Omental fat pad (tissue), 4 donors: Measurements from ENCODE around the gene FAM118A. TPM values are rescaled to one million over a fixed set of nuclear protein-coding genes. Genes with fewer than 3 reads are reported as not detected.

Experiments used
- ATAC-seq: fragments of 150-250 bp; one replicate; pipeline ENCODE4 v1.9.1; 2016; ENCODE audit warnings: mild to moderate bottlenecking, moderate library complexity; ENCODE audit not compliant: low FRiP score
- DNase-seq: peaks from one replicate; pipeline ENCODE4 v3.0.0-alpha.2; 2019; ENCODE audit warnings: low spot score
- CTCF ChIP-seq, 3 donors: fragments of 450-650 bp; IDR thresholded peaks; one replicate each; pipeline ENCODE4 v1.5.1; 2016 to 2017; ENCODE audit warnings: antibody characterized with exemption in 3 of 3, mild to moderate bottlenecking in 3 of 3, moderate library complexity in 2 of 3
- total RNA-seq, 4 donors: library from RNA; depleted of rRNA; stranded (reverse); fragments of >200 nt; gene quantifications; one replicate each; pipeline ENCODE4 v1.1.0, GENCODE V29; 2016

FAM118A gene
- total RNA-seq, 4 donors from 2014 or later = 16.9 to 59.0 (median 33.7) TPM

- ATAC-seq (no peak), DNase-seq (no peak)
- no peak for TF ChIP-seq CTCF (IDR thresholded peaks at IDR 0.05)
These were observed 4.8 kb upstream of the FAM118A start for GRCh38 chr22:45304971-45305370.

- ATAC-seq (no peak), DNase-seq (no peak)
- TF ChIP-seq CTCF (IDR thresholded peaks at IDR 0.05) = no peak
These were observed 4.2 kb upstream of the FAM118A start for GRCh38 chr22:45305456-45306075.

GRCh38 chr22:45306139-45306538 is 3.6 kb upstream of the FAM118A start:
- no peak for TF ChIP-seq CTCF (IDR thresholded peaks at IDR 0.05)
- ATAC-seq = no peak

GRCh38 chr22:45308391-45308956 is 1.3 kb upstream of the FAM118A start:
- ATAC-seq (no peak), DNase-seq (no peak)
- no peak for TF ChIP-seq CTCF (IDR thresholded peaks at IDR 0.05)

More at GRCh38 chr22:45306139-45306538, 3.6 kb upstream of the FAM118A start:
- no peak for DNase-seq

GRCh38 chr22:45308957-45309421 is 745 bp upstream of the FAM118A start:
- no peak for TF ChIP-seq CTCF (IDR thresholded peaks at IDR 0.05)
- ATAC-seq (no peak), DNase-seq (no peak)

- ATAC-seq (no peak), DNase-seq (no peak)
- TF ChIP-seq CTCF (IDR thresholded peaks at IDR 0.05) = no peak
These were observed 720 bp downstream of the FAM118A start for GRCh38 chr22:45310331-45310976.
